HG02840 (cell line): ENCODE results near the gene PTGR3.
"Not testable (repeated sequence)": the region's sequence is repeated elsewhere in the genome, so short reads cannot be mapped to it uniquely, and the experiment has no call there.

Source experiments
- ATAC-seq: cut with Tn5 transposase; IDR thresholded peaks from one replicate; pipeline ENCODE4 v1.9.1; 2021; ENCODE audit warnings: mild to moderate bottlenecking, moderate library complexity, moderate number of reproducible peaks; ENCODE audit not compliant: unreplicated experiment, low FRiP score

PTGR3 gene

DNA sequence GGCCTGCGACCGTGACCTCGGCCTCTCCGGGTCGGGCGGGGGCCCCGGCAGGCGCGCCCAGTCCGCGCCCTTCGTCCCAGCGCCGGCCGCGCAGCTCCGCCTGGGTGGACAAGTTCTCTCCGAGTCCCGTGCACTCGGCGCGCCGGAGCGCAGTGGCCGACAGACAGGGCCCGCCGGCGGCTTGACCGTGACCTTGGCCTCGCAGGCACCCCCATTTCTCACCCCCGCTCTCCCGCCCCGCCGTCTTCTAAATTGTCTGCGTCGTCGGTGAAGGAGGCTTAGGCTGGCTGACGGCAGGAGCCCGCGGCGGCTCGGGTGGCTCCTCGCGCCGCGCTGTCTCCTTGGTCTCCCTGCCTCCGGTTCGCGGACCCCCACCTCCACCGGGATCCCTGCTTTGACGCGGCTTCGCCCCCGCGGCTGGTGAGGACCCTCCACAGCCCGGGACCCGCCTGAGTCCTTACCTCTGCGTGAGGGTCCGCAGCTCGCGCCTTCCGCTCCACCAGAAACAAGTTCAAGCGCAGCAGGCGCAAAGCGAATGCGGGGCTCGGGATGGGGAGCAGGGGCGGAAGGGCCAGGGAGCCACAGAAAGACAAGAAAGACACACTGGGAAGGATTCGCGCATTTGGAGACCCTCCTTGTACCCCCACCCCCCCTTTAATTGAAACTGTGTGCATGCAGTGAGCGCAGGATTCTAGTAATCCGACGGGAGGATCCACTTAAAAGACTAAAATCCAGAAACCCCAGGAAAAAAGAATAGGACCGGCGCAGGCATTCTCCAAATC lies 4.0 kb downstream of the PTGR3 start:
- no peak for ATAC-seq

DNA sequence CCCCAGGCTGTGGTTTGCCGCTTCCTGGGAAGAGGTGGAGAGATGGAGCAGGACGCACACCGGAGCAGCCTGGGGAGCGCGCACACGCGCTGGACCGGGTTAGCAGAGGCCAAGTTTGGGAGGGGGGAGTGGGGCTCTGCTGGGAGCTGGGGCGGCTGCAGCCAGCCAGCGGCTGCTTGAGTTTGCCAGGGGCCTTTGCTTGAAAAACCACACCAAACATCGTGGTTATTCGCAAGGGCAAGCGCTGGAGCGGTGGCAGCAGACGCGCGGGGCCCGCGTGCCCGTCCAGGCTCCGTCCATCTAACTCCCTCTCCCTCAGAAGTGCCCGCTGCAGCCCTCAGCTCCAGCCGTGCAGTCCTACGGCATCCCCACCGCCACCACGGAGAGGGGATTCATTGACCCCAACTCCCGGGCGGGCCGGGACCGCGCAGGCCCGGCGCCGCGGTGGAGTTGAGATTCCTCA lies 4.6 kb downstream of the PTGR3 start:
- no peak for ATAC-seq

DNA sequence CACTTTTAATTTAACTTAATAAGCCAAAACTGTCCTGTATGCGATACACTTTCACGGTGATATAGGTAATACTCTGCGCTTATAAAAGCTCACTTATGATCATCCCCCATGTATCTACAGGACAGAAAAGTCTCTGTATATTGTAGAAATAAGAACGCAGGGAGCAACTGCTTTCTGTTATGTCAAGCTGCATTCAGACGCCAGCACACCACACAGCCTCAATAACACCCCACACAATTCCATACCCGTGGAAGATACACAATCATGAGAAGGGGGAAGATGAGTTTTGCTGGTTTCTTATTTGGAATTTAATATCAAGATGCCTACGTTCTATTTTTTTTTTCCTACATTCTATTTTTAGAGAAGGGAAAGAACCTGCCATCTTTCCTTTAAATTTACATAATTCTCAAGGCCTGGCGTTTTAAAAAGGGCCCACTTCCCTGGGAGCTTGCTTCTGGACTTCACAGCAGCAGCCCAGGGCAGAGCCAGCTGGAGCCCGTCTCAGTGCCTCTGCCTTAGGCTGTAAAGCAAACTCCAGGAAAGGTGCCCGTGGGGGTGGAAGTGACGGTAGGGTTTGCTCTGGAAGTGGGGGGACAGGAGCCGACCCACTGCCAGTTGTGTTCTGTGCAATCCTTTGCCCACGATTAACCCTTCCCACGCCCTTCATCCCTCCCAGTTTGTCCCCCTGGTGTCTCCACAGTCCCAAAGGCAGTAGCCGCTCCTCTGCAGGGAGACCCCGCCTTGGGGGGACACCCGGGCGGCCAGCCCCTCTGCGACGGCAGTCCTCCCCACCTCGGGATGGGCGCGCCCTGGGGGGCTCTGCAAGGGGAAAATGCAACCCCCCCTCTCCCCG lies 5.3 kb downstream of the PTGR3 start:
- no peak for ATAC-seq

DNA sequence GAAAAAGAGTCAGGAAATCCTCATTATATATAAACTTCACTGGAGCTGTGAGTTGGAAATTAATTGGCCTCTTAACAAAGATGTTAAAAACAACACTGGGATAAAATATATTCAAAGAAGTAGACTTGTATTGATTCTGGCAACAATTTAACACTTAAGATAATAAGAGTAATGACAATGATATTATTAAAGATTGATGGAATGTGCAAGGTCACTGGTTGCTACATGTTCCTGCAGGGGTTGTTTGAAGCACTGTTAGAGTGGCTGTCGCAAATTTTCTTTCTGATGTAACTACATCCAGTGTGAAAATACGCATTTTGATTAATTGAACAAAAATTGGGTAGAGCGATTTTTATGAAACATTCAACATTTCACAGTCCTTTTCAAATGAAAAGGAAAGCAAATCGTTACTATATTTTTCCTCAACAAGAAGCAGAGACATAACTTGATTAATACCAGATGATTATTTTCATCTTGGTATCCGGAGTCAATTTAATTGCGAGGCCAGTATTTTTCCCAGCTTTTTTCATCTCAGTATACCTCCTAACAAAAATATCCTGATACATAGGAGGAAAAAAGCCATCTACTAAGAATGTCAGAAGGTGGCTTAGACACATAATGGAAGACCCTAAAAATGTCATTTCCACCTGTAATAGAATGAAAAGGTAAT lies 6.1 kb downstream of the PTGR3 start:
- no peak for ATAC-seq

DNA sequence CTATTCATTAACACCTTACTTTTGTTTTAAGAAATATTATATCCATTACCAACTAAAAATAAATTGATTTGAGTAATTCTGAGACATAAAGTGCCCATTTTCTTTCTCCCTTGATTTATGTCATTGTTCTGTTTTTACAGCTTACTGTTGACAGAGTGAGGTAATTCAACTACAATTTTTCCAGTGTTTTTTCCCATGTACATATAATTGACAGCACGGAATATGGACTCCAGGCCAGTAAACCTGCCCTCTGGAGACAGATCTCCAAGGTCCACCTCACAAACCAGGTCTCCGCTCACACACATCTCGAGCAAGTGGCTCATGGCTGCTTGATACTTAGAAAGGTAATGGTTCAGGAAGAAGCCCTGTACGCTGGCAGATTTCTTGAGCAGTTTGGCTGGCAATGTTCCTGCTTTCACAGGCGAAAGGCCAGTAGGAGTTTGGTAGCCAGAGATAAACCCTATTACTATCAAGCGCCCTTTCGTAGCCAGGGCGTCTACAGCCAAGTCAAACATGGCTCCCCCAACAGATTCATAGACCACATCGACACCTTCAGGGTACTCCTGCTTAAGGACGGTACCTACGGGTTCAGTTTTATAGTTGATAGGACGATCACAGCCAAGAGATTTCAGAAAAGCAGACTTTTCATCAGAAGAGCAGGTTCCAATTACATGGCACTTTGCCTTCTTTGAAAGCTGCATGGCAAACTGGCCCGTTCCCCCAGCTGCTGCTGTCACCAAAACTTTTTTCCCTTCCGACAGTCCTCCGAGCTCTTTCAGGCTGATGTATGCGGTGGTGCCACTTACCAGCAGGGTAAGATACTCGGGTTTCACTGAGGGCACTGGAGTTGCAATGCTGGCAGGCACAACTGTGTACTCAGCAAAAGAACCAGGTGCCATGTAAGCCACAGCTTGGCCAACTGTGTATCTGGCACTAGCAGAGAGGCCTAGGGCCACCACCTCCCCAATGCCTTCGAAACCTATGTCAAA lies 7.4 kb downstream of the PTGR3 start:
- ATAC-seq, result no peak

DNA sequence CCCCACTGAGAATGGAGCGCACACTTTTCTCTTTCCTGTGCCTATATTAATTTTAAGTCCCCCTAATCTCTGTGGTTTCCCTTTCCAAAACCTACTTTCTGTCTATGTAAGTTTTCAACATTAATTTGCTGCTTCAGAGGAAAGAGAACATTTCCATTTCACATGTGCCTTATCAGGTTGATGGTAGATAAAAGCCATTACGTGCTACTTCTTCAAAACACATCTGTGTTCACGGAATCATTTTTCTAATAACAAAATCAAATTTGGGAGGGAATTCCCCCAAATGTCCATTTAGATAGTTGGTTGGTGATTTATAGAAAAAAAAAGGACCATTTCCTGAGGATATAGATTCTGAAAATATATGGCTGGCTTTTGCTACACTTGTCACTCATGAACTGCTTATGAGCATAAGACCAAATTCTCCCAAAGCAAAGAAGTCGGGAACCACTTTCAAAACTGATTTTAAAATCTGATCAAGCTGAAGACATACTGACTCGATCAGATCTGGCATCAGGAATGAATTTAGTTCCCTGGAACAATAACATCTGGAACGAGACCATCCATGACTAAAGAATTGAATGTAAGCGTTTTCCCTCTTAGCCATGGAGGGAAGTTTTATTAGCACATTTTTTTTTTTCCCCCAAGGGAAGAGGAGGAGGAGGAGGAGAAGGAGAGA lies 8.2 kb downstream of the PTGR3 start:
- ATAC-seq, result no peak

DNA sequence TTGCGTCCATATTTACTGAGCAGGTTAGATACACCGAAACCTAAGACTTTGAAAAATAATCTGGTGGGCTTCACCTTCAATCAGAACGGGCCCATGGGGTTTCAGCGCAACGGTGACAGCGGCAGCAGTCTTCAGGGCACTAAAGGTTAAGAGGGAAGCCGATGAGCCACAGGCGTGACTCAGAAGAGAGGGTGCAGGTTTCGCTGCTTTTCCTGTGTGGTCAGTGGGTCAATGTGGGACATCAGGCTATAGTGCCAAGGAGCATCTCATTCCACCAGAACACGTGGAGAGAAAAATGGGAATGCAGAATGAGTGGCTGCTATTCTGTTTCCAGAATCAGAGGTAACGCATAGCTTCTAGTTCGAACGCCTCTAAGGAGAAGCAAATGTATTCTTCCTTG lies 8.9 kb downstream of the PTGR3 start:
- ATAC-seq, result no peak

DNA sequence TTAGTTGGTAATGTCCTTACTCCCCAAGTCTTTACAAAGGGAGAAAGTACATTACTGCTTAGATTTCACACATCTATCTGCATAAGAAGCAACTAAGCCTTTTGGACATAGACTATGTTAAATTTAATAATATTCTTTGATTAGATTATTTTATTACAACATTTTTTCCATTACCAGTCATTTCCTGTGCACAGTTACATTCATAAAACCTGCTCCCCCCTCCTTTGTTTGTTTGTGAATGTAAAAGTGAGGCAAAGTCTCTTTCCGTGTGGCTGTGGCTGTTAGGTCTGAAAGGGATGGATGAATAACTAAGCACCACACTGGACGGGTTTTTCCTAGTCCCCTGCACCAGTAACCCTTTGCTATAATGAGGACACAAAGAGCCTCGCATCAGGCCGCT lies 9.6 kb downstream of the PTGR3 start:
- no peak for ATAC-seq

DNA sequence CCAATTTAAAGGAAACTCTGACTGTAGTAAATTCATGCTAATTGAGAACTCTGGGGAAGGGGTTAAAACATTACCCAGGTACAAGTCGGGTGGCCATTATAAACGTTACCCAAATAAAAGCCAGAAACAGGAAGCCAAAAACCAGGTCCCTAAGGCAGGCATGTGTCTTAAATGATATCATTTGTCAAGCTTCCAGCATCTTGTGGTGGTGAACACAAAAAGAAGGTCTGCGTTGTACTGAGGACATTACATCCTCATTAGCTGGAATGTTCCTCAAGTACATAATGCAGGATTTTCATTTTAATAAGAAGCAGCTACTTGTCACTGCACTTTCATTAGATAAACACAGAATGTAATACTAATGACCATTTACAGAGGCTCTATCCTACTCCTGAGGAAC lies 10.9 kb downstream of the PTGR3 start:
- ATAC-seq, result no peak

DNA sequence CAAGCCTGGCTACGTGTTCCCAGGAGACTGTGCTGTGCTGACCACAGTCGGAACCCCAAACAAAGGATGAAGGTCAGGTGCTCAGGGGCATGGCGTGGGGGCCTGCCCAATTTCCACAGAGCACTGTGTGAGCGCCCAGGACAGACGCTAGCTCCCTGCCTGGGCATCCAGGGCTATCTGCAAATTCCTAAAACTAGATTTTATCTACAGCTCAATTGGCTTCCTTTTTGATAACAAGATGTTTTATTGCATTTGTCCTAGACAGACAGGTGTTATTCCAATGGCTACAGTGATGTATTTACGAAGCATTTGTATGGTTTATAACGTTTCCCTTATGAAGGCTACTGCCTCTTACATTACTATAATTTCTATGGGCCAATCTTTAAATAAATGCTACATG lies 16.0 kb downstream of the PTGR3 start:
- ATAC-seq, result no peak

DNA sequence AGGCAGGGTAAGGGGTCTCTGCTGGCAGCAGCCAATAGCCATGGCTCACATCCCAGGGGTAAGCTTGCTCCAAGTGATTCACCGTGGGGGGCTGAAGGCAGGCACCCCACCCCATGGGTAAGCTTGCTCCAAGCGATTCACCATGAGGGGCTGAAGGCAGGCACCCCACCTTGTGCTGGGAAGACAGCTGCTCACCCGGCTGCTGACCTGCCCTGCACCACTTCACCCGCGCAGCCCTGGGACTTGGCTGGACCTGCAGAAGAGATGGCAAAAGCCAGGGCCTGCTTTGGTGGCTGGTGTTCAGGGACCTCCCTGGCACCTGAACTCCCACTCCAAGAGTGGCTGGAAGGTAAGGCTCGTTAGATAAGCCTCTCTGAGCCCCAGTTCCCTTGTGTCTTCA lies 19.2 kb downstream of the PTGR3 start:
- ATAC-seq, result no peak

DNA sequence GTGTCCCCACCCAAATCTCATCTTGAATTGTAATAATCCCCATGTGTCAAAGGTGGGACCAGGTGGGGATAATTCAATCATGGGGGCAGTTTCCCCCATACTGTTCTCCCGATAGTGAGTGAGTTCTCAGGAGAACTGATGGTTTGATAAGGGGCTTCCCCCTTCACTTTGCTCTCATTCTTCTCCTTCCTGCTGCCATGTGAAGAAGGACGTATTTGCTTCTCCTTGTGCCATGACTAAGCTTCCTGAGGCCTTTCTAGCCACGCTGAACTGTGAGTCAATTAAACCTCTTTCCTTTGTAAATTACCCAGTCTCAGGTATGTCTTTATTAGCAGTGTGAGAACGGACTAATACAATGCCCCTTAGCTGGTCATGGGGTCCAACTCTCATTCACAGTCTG lies 21.2 kb downstream of the PTGR3 start:
- not testable (repeated sequence) for ATAC-seq

DNA sequence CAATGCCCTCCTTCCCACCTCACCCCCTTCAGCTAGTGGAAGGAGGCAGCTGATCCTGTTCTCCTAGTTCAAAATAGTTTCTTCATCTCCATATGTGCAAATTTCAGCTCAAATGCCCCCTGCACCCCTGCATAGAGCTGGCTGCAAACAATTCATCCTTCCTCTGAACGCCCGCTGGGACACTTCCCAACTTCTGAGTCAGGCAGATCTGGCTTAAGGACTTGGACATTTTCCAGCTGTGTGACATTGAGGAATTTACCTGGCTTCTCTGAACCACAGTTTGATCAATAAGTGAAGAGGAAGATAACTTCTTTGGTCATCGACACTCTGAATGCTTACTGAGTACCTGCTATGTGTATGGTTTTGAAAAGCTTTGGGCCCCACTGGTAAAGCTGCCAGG lies 23.5 kb downstream of the PTGR3 start:
- no peak for ATAC-seq

DNA sequence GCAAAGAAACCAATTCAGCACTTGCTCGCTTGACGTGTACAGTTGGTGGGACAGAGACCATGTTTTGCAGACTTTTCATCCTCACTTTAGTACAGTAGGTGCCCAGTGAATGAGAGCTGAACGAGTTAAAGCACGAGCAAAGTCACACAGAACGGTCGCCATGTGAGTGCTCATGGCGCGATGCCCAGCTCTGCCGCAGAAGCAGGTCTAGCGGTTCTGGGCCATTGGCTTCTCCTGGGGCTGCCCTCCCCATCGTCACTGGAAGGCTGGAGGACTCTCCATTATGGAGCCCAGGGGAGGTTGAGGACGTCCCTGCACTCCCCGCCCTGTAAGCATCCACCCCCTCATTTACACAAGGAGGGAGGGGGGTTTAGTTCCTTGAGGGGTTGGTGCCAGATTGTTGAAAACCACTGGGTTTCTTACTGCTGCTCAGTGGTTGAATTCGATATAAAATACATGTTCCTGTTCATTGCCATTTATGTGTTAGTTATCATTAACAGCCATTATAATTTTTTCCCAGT lies 24.9 kb downstream of the PTGR3 start:
- ATAC-seq, result no peak

DNA sequence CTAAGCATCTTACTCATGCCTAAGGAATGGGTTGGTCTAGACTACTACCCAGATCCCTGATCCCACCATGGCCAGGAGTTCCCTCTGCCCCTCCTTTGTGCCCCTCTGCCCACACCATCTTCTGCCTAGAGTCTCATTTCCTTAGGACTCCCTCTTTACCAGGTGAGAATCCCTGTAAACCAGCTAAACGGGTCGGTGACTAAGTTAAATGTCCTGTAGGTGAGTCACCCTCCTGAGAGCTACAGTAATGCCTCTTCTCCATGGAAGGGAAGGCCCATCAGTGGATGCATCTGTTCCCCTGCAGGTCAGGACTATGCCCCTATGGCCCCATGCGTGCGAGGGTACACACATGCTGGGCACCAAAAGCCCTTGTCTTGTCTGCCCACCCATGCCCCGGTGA lies 25.4 kb downstream of the PTGR3 start:
- no peak for ATAC-seq

DNA sequence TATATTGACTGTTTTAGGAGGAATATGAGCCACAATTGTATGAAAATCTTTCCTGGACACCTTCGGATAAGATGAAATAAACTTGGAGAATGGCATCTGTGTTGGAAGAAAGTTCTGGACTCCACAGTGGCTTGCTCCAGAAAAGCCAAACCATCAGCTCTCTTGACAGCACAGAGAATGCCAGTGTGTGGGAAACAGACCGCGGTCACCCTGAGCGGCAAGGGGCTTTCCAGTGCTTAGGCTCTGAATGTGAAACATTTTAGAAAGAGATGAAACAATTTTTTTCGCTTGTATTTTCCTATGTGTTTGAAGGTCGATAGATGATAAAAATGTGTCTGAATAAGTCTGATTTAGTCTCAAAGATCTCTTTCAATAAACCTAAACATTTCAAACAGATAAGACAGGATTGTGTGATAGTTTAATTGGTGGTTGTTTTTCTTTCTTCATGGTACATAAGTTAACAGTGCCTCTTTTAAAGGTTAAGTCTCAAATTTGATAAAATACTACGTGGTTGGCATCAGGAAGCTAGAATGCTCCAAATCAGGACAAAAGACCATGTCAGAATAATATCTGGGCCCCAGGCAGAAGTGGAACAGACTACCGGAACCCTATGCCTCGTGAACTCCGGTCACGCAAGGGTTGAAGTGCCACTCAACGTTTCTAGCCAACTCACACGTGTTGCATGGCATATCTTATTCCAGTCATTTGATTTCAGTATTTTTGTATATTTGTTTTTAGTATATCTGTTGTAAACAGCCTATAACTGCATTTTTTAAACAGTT lies 28.9 kb downstream of the PTGR3 start:
- no peak for ATAC-seq

DNA sequence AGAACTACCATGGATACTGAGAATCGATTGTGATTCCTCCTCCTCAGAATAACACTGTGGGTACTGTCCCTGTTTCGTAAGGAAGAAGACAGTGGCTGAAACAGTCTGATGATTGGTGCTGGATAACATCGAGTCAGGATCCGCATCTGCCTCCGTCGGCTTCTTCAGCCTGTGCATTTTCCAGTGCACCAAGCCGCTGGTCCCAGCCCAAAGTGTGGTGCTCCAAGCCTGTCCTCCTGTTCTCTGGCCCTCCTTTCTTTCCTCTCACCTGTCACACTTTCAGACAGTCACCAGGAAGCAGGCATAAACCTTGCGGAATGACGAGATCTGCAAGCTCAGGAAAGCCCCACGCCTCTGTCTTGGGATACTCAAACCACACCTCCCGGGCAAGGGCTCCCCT lies 30.6 kb downstream of the PTGR3 start:
- ATAC-seq, result no peak

DNA sequence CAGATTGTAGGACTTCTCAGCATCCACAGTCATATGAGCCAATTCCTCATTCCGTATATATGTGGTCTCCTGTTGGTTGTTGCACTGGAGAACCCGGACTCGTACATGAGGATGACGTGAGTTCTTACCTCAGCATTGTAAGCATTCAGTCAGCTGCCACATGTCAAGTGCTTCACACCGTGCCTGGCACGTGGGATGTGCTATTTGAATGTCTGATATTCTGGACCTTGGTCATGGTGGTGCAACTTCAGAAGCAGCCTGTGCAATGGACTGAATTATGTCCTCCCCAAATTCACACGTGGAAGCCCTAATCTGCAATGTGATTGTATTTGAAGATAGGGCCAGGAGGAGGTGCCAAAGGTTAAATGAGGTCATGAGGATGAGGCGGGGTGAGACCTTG lies 32.1 kb downstream of the PTGR3 start:
- no peak for ATAC-seq

DNA sequence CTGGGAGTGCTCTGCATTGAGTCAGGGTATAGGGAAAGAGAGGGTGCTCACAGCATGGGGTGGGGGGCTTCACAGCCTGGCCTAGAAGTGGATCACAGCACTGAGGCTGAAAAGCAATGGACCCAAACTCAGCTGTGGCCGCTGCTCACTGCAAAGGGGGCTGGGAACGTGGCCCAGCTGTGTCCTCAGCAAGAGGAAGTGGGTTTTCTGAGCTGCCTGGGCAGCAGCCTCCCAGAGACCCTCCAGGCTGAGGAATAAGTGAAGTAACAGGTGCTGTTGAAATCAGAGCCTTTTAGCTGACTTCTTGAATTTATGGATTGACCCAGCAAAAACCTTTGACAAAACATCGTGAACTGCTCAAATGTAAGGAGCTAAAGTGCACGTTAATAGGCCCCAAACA lies 35.2 kb downstream of the PTGR3 start:
- no peak for ATAC-seq
